Adrenal gland (tissue), 12 donors: ENCODE data around the gene TENT4B. TPM values are rescaled to one million over a fixed set of nuclear protein-coding genes. Genes with fewer than 3 reads are reported as not detected.

ENCODE experiments used
- DNase-seq, 7 donors: peaks; one replicate each; pipeline ENCODE4 v3.0.0-alpha.2; 2019 to 2020
- H3K27ac ChIP-seq, 5 donors: fragments of 200-600 bp; sonication (generic) in 4 of 5; 1 replicate in 3 of 5; 2 replicates in 2 of 5; pipeline versions ENCODE4 v1.5.1 to v1.8.0; 2016 to 2020; ENCODE audit warnings: mild to moderate bottlenecking in 1 of 5
- H3K27me3 ChIP-seq: fragments of 200-600 bp; 2 replicates; pipeline ENCODE4 v1.8.0; 2021
- H3K36me3 ChIP-seq, 2 donors: fragments of 200-600 bp; replicated peaks in 1 of 2; 1 replicate in 1 of 2; 2 replicates in 1 of 2; pipeline versions ENCODE4 v1.5.1 to v1.8.0; 2018 to 2022
- H3K4me1 ChIP-seq, 2 donors: fragments of 200-600 bp; replicated peaks in 1 of 2; 1 replicate in 1 of 2; 2 replicates in 1 of 2; pipeline versions ENCODE4 v1.5.1 to v1.8.0; 2018 to 2021
- H3K4me3 ChIP-seq, 4 donors: fragments of 200-600 bp; sonication (generic) in 3 of 4; one replicate each; pipeline ENCODE4 v1.5.1; 2016 to 2018
- H3K9me3 ChIP-seq, 3 donors: fragments of 200-600 bp; sonication (generic) in 1 of 3; replicated peaks in 1 of 3; 1 replicate in 2 of 3; 2 replicates in 1 of 3; pipeline versions ENCODE4 v1.5.1 to v1.8.0; 2016 to 2021
- POLR2A ChIP-seq, 2 donors: fragments of 450-650 bp; IDR thresholded peaks; one replicate each; pipeline ENCODE4 v1.6.1; 2017; ENCODE audit warnings: antibody characterized with exemption in 2 of 2, mild to moderate bottlenecking in 2 of 2, moderate library complexity in 1 of 2
- WGBS, 4 donors: extraction: QIAGEN DNeasy Blood & Tissue Kit in 2 of 4; methylation state at CpG; one replicate each; pipeline versions ENCODE4 v1.1.5 to v1.1.7; 2013 to 2017; 5-methylcytosine and 5-hydroxymethylcytosine counted together
- intact Hi-C, 2 donors: fragments of 100-400 bp; cut with DNase I; formaldehyde crosslinking; loops; one replicate each; pipeline versions ENCODE4 v1.14.1 to v1.15.0; 2022 to 2023
- polyA plus RNA-seq, 3 donors: library from polyadenylated mRNA; stranded (reverse); fragments of 200-250 nt in 2 of 3; fragments of 350-450 nt in 1 of 3; fragmentation: Illumina TruSeq in 1 of 3; extraction: RNeasy Lipid Tissue Mini Kit (QIAGEN cat#74804) in 1 of 3; gene quantifications; one replicate each; pipeline ENCODE4 v1.2.3, GENCODE V29; 2013 to 2014
- total RNA-seq, 9 donors: library from RNA; depleted of rRNA in 4 of 9; stranded (reverse); fragments of >200 nt in 4 of 9; fragments of 120-200 nt in 1 of 9; fragmentation: NEBNext Ultra II Directional in 1 of 9; extraction: Animal tissue kit (Norgen Biotek cat#: 25700) in 1 of 9; gene quantifications; one replicate each; pipeline versions ENCODE4 v1.1.0 to v1.2.4, GENCODE V29; 2013 to 2023
- TF ChIP-seq, protein P1 (sequence below), 6 experiments: fragments of 450-650 bp in 4 of 6; fragments of 200-600 bp in 2 of 6; sonication (generic) in 1 of 6; IDR thresholded peaks; 1 replicate in 5 of 6; 2 replicates in 1 of 6; pipeline versions ENCODE4 v1.5.1 to v1.8.0; 2016 to 2021; ENCODE audit warnings: antibody characterized with exemption in 6 of 6, mild to moderate bottlenecking in 2 of 6, moderate library complexity in 1 of 6
- donor health status: healthy with polysubstance abuse.
- donor health status: Bipolar disorder and iron deficiency.
- donor health status: DM: yes; HTN: yes; CAD: no.
- donor health status: DM: no; HTN: no; CAD: no.
- donor health status: DM: no; HTN: no; CAD: no.
- donor health status: DM: yes; HTN: yes; CAD: no.

Gene TENT4B
- total and polyA plus RNA-seq, 12 donors, result 4.2 to 27.8 (median 13.4) TPM

DNA sequence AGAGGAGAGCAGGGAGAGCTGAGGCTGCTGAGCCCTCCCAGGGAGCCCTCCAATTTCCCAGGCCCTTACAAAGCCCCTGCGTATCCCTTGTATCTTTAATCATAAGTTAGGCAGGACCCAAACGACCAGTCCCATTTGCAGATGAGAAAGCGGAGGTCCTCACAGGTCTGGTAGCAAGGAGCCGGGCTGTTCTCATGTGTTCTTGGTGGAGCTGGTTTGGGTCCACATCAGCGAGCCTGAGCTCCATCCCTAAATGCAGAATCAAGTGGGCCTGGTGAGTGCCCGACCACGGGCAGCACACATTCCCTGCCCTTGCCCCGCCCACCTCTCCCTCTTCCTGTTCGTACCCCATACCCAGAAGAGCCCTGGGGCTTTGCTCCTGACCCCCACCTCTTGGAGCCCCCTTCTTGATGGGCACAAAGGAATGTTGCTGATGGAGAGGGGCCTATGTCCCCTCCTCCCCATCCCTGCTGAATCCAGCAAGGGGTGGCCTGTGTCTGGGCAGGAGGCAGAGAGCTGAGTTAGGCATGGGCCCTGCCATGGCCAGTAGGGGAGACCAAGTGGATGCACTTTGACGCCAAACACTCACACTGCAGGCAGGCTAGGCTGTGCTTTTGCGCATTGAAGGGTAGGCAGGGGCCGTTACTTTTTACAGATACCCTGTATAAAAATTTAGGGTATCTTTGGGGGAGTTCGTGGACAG is 95.0 kb downstream of the TENT4B start:
- intact Hi-C loops, result loop anchor here in 1 of 2 donors (10.0 kb wide), 1 partner anchor 107 kb away; no protein-coding TSS in a partner anchor
- peak in 1 of 7 donors; percentile 34 for DNase-seq
- peaks cover 14 to 20% of the 10 kb centered on the region in 2 donors for H3K4me1 ChIP-seq
- no peaks in the 10 kb centered on the region for H3K27me3 ChIP-seq
- no peak for TF ChIP-seq POLR2A (IDR thresholded peaks at IDR 0.05)
- TF ChIP-seq, protein P1, sequence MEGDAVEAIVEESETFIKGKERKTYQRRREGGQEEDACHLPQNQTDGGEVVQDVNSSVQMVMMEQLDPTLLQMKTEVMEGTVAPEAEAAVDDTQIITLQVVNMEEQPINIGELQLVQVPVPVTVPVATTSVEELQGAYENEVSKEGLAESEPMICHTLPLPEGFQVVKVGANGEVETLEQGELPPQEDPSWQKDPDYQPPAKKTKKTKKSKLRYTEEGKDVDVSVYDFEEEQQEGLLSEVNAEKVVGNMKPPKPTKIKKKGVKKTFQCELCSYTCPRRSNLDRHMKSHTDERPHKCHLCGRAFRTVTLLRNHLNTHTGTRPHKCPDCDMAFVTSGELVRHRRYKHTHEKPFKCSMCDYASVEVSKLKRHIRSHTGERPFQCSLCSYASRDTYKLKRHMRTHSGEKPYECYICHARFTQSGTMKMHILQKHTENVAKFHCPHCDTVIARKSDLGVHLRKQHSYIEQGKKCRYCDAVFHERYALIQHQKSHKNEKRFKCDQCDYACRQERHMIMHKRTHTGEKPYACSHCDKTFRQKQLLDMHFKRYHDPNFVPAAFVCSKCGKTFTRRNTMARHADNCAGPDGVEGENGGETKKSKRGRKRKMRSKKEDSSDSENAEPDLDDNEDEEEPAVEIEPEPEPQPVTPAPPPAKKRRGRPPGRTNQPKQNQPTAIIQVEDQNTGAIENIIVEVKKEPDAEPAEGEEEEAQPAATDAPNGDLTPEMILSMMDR (IDR thresholded peaks at IDR 0.05), result no peak
- H3K9me3 ChIP-seq, result no peaks in the 10 kb centered on the region
- 86 to 97% (median 91%) methylated on average over 6 to 13 of the region's 13 CpGs for WGBS, 4 donors
- H3K4me3 ChIP-seq, result no peak overlapping the region
- no peaks in the 10 kb centered on the region for H3K36me3 ChIP-seq
- H3K27ac ChIP-seq, result no peak overlapping the region

DNA sequence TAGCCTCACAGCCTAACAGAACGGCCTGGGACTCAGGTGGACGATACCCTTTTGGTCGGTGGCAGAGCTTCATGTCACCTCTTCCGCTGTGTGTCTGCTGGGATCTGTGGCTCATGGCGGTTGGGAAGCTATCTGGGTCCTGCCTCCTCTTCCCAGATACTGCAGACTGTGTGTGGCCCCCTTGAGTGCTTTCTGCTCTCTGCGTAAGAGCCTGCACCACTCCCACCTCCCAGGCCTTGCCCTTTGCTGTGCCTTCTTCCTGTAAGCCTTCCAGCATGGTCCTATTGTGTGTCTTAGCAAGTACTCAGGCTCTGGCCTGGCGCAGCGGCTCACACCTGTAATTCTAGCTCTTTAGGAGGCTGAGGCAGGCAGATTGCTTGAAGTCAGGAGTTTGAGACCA is 95.7 kb downstream of the TENT4B start:
- WGBS, 4 donors, result 96 to 100% (median 98%) methylated on average over 4 to 8 of the region's 8 CpGs
- Histone ChIP-seq H3K9me3 (no peaks in the 10 kb centered on the region), H3K27me3 (no peaks in the 10 kb centered on the region), H3K4me3 (no peak overlapping the region), H3K36me3 (no peaks in the 10 kb centered on the region), H3K4me1 (peaks cover 14 to 20% of the 10 kb centered on the region in 2 donors), H3K27ac (no peak overlapping the region)
- no peak for DNase-seq
- intact Hi-C loops, result loop anchor here in 1 of 2 donors (10.0 kb wide), 1 partner anchor 106 kb away; no protein-coding TSS in a partner anchor
- TF ChIP-seq, protein P1 (IDR thresholded peaks at IDR 0.05), result no peak
- TF ChIP-seq POLR2A (IDR thresholded peaks at IDR 0.05), result no peak

DNA sequence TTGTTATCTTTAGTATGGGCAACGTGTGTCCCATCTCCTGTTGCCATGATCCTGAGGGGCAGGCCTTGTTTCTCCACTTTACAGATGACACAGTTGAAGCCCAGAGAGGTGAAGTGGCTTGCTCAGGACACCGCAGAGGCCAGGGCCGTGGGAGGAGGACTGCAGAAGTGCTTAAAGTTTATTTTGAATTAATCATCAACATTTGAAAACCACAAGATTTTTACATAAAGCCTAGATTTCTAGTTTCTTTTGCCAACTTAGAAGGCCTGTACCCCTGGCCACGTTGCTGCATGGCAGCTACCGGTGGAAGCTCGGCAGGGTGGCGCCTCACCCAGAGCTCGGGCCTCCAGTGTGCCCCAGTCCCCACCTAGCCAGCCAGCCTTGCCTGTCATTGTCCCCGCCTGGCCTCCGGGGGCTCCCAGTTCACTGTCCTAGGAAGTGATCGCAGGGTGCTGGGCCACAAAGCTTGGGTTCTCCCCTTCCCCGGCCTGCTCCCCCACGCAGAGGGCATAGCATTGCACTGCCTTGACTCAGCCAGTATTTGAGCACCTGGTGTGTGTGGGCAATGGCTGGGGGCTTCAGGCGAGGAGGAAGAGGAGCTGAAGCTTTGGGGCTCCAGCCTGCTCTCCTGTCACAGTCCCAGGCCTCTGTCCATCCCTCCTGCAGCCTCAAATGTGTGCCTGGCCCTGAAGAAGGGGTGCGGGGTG is 98.4 kb downstream of the TENT4B start:
- WGBS, 4 donors, result 81 to 89% (median 86%) methylated on average over 11 to 15 of the region's 15 CpGs
- no peak overlapping the region for H3K27ac ChIP-seq
- TF ChIP-seq, protein P1 (IDR thresholded peaks at IDR 0.05), result no peak
- no peak for TF ChIP-seq POLR2A (IDR thresholded peaks at IDR 0.05)
- no peak overlapping the region for H3K4me3 ChIP-seq
- intact Hi-C loops, result no loop called here
- no peaks in the 10 kb centered on the region for H3K27me3 ChIP-seq
- DNase-seq, result peak in 1 of 7 donors; percentile 30
- H3K36me3 ChIP-seq, result no peaks in the 10 kb centered on the region
- no peaks in the 10 kb centered on the region for H3K9me3 ChIP-seq
- peaks cover under 1 to 2% of the 10 kb centered on the region in 2 donors for H3K4me1 ChIP-seq

DNA sequence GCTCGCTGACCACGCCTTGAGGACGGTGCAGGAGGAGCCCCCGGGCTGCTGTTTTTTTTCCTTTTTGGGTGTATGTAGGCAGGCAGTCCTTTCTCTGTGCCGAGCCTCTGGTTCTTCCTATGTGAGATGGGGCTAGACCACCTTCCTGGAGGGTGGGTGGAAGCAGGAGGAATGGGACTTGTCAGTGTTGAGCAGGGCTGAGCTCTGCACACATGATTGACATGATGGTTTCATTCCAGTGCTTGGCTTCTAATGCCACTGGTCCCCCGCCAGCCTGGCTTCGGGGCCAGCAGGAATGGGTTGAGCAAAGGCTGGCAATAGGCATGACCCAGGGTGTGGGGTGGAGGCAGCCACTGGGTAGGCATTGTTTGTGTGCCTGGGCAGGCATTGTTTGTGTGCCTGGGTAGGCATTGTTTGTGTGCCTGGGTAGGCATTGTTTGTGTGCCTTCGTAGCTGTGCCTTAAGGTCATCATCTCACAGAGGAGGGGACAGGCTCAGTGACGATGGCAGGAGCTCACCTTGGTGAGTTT is 99.0 kb downstream of the TENT4B start:
- Histone ChIP-seq H3K27ac (no peak overlapping the region), H3K36me3 (no peaks in the 10 kb centered on the region), H3K9me3 (no peaks in the 10 kb centered on the region), H3K4me3 (no peak overlapping the region), H3K4me1 (no peaks in the 10 kb centered on the region), H3K27me3 (no peaks in the 10 kb centered on the region)
- intact Hi-C loops, result no loop called here
- TF ChIP-seq, protein P1 (IDR thresholded peaks at IDR 0.05), result no peak
- no peak for TF ChIP-seq POLR2A (IDR thresholded peaks at IDR 0.05)
- WGBS, 4 donors, result 88 to 92% (median 91%) methylated on average over 6 to 9 of the region's 9 CpGs
- DNase-seq, result no peak
